AG08395 (cell line): Measurements from ENCODE around the gene OASL.
A peak's percentile ranks its signal among the peaks of the same experiment; 100 is the strongest.

Source experiments
- DNase-seq: peaks from one replicate; pipeline ENCODE4 v3.0.0; 2012; ENCODE audit warnings: mixed read lengths, low spot score

The OASL gene

GRCh38 chr12:121015825-121016766 lies 22.9 kb downstream of the OASL start, which contains the start of gene C12orf43:
TSS of gene C12orf43 (minus strand) at chr12:121016487. CDS start at chr12:121016474, 13 bp downstream.
- peak; percentile 96 for DNase-seq

DNA sequence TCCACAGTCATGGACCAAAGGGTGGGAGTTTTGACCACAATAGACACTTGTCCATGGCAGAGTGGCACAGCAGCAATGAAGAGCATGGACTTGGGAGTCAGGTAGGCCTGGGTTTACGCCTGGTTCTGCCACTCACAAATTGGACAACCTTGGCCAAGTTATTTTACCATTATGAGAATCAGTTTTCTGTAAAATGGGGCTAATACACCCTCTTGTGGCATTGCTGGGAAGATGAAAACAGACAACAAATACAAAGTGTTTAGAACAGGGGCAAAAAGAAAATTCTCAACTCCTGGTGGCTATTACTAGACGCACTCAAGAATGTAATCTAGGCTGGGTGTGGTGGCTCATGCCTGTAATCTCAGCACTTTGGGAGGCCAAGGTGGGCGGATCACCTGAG lies 25.3 kb downstream of the OASL start:
- DNase-seq = no peak

GRCh38 chr12:121011820-121012219 lies 27.2 kb downstream of the OASL start:
- no peak for DNase-seq

- no peak for DNase-seq
Measured at GRCh38 chr12:121010860-121011259, 28.2 kb downstream of the OASL start.

DNA sequence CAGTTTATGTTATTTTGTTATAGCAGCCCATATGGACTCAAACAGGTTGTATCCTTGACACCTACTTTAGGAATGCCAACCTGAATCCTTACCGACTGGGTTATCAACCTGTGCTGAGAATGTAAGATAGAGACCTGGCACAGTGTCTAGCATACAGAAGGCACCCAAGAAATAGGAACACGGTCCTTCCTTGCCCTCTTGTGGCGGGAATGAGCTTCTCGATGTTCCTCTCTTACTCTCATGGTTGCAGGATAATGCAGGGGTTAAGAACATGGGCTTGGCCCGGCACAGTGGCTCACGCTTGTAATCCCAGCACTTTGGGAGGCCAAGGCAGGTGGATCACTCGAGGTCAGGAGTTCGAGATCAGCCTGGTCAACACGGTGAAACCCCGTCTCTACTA lies 29.3 kb downstream of the OASL start:
- DNase-seq = peak; percentile 39

DNA sequence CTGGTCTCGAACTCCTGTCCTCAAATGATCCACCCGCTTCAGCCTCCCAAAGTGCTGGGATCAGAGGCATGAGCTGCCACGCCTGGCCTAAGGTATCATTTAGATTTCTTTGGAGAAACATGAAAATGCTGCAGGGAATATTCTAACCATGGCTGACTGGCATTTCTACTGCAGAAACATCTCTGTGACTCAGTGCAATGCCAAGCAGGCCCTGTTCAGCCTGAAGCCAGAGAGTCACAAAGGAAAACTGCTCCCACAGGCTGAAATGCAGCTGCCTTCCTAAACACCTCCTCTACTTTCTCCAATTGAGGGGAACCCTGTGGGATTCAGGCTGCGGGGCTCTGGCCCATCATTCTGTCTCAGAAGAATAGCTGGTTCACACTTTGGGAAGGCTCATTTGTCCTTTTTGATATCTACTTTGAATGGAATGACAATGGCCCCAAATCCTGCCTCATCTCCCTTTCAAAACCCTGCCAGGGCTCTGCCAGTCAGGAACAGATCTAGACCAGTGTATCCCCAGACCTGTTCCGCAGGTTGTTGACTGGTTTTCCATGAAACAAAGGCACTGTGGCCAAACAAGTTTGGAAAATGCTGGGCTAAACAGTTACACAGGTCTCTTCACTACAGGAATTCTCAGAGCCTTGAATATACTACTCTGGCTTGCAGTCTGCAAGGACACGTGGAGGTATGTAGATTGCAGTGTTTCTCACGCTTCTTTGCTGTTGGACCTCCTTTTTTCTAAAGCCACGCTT lies 30.5 kb downstream of the OASL start:
- DNase-seq = no peak

DNA sequence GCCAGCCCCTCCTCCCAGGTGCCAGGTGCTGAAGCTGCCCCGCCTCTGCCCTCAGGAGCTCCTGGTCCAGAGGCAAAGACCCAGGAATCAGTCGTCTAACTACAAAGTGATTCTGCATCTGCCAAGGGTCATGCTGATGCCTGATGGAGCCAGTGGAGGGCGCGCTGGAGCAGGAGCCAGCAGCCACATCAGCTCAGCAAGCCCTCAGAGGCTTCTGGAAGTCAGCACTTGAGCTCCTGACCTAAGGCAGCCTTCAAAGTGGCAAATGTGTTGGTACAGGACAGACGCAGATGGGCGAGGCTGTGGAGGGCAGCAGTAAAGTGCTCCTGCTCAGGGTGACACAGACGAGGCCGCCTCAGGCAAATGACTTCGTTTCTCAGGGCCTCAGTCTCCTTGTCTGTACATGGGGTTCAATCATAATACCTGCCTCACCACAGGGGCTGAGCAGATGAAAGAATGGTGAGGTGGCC lies 33.7 kb downstream of the OASL start:
- DNase-seq = peak; percentile 54

GRCh38 chr12:121004253-121004815 lies 34.7 kb downstream of the OASL start:
- no peak for DNase-seq

DNA sequence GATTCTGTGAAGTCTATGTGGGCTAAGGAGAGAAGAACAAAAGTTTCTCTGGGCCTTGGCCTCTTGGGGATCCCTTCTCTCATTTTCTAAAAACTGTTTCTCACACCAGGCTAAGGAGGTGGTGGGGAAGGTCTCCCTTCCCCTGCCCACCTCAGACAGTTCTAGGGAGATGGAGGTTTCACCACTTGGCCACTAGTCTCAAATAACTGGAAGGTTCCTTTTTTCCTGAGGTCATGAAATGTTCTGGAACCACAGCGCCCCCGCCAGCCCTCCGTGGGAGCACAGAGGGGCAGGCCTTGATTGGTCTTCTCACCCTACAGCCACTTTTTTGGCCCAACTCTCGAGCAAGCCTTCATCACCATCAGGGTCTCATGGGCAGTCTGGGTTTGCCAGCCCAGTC lies 35.4 kb downstream of the OASL start:
- DNase-seq = no peak

GRCh38 chr12:121001841-121002483 lies 37.1 kb downstream of the OASL start:
- no peak for DNase-seq

- no peak for DNase-seq
Measured at GRCh38 chr12:121001060-121001459, 38.0 kb downstream of the OASL start.

- DNase-seq = no peak
Measured at GRCh38 chr12:121000530-121000929, 38.5 kb downstream of the OASL start.

DNA sequence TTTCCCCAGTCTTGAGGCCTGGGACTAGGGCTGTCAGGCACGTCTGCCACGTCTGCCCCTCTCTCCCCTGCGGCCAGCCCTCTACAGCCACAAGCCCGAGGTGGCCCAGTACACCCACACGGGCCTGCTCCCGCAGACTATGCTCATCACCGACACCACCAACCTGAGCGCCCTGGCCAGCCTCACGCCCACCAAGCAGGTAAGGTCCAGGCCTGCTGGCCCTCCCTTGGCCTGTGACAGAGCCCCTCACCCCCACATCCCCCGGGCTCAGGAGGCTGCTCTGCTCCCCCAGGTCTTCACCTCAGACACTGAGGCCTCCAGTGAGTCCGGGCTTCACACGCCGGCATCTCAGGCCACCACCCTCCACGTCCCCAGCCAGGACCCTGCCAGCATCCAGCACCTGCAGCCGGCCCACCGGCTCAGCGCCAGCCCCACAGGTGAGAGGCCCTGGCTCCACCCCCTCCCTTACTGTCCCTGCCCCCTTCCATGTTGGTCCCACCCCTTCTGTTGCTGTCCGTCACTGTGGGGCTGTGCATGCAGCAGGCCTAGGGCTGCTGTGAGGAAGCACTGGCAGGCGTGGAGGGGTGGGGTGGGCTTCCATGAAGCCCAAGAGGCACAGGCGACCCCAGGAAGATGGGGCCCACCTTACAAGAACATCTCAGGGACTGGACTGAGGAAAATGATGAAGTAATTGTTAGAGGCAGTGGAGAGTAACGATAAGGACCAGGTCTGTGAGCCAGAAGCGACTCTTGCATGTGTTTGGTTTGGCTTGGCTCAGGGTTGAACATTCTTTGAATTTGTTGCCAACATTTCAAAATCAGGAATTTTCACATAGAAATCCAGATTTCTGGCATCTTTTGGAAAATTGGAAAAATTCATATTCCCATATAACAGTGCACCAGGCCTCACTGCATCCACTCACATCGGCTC lies 39.6 kb downstream of the OASL start:
- DNase-seq = peak; percentile 43

DNA sequence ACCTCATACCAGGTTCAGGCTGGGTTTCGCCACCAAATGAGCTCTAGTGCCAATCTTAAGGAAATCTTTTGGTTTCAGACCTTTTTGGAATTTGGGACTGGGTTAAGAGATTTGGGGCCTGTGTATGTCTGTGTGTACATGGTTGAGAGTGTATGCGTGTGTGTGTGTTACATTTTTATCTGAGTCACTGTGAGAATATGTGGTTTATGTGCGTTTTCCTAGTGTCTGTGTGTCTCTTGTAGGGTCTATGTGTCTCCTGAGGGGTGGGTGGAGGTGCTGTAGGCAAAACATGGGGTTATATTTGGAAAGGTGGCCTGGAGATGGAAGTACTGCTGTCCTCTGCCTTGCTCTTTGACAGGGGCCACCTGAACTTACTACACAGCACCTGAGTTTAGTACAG lies 40.6 kb downstream of the OASL start:
- DNase-seq = no peak

DNA sequence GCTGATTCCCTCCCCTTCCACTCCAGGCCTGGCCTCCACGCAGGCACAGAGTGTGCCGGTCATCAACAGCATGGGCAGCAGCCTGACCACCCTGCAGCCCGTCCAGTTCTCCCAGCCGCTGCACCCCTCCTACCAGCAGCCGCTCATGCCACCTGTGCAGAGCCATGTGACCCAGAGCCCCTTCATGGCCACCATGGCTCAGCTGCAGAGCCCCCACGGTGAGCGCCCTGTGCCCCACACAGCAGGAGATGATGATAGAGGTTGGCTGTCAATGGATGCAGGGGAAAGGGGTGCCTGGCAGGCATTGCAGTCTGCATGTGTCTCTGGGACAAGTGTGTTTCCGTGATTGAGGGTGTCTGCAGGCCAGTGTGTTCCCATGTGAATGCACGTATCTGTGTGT lies 41.6 kb downstream of the OASL start:
- no peak for DNase-seq

GRCh38 chr12:120996133-120996746 lies 42.8 kb downstream of the OASL start:
- no peak for DNase-seq

- no peak for DNase-seq
Measured at GRCh38 chr12:120994589-120995337, 44.3 kb downstream of the OASL start.

GRCh38 chr12:120994059-120994458 lies 45.0 kb downstream of the OASL start:
- no peak for DNase-seq

- DNase-seq = no peak
Measured at GRCh38 chr12:120993496-120993895, 45.5 kb downstream of the OASL start.

DNA sequence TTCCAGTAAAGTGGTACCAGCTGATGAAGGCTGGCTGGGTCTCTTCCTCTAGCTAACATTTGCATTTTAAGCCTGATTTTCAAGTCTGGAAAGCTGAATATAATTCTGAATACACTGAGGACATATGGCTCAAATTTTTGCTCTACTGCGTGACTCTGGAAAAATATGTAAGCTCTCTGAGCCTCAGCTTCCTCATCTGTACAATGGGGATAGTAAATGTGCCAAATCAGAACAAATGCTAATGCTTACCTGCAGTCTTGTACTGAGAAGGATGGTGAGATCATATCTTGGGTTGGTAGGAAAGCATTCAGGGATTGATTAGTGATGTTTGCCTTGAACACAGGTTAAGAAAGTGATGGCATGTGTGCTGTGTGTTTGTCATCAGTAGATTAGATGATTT lies 46.1 kb downstream of the OASL start:
- DNase-seq = no peak
